ENCODE results near the gene RIN1.
"Not testable (repeated sequence)": the region's sequence is repeated elsewhere in the genome, so short reads cannot be mapped to it uniquely, and the experiment has no call there.

The RIN1 gene

DNA sequence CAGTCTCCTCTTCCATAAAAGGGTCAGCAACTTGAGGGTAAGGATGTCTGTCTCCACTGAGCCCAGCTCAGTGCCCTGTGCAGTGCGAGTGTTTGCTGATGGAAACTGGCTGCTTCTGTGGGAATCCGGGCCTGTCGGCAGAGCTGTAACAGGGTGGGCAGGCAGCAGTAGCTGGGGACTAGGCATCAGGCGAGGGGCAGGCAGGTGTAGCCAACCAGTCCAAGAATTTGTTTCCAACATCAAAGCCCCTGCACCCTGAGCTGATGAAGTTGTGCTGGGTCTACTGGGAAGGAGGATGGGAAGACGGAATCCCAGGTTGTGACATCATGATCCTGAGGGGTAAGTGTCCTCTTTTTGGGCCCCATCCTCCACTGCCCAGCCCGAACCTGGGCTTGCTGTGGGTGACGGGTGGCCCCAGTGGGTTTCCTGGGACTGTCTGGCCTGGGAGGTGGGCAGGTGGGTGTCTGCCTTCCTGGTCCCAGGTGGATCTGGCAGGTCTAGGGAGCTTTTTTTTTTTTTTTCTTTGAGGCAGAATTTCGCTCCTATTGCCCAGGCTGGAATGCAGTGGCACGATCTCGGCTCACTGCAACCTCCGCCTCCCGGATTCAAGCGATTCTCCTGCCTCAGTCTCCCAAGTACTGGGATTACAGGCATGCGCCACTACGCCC is 24.3 kb upstream of the RIN1 start:
- DNase-seq: no peak

- DNase-seq: no peak
Measured at GRCh38 chr11:66359662-66360087, 23.4 kb upstream of the RIN1 start.

GRCh38 chr11:66350560-66351235 is 14.5 kb upstream of the RIN1 start:
- DNase-seq: not testable (repeated sequence)

DNA sequence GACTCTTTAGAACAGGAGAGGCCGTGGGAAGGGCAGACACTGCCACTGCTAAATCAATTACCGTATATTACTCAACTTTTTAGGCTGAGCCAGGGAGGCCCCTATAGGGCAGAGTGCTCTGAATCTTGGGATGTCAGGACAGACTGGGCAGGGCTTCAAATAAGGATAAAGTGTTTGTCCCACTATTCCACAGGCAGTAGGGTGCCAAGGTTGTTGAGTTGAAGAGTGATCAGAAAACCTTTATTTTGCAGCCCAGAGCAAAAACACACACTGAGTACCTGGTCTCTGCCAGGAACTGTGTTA is 12.8 kb upstream of the RIN1 start:
- DNase-seq: no peak

- peak; percentile 63 for DNase-seq
Measured at GRCh38 chr11:66347425-66348276, 11.4 kb upstream of the RIN1 start, which contains the start of gene B4GAT1. Gene B4GAT1, minus strand, starts transcription at chr11:66347629. Its CDS starts 84 bp downstream, at chr11:66347545.

DNA sequence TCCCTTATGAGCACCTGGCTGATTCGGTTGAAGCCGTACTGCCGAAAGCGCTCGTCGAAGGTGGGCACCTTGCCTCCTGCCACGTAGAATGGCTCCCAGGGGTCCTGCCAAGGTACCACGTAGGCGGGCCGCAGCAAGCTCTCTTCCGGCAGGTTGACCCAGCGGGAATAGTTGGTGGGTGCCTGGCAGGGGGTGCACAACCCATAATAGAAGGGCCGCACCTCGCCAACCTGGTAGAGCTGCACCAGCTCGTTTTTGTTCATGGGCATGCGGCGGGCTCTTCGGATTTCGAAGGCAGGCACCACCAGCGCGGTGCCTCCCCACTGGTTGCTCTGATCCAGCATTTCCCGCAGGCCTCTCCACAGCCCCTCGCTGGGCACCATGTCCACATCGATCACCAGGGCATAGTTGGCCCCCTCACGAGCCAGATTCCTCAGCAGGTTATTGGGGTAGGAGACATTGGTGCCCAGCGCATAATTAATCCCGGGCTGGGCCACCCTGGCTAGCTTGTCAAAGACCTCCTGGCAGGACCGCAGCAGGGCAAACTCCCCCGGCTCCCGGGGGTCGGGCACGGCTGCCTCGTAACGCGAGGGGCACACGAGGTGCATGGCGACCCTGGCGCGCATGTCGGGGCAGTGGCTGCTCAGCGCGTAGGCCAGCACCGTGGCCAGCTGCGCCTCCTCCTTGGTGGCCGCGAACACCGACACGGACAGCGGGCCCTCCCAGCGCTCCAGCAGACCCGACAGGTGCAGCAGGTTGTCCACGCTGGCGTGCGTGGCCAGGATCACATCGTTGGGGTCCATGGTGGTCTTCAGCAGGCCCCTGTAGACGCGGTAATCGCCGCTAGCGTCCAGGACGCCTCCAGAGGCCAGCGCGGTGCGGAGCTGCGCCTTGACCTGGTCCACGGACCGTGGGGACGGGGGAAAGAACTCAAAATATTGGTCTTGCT is 10.5 kb upstream of the RIN1 start:
- no peak for DNase-seq

DNA sequence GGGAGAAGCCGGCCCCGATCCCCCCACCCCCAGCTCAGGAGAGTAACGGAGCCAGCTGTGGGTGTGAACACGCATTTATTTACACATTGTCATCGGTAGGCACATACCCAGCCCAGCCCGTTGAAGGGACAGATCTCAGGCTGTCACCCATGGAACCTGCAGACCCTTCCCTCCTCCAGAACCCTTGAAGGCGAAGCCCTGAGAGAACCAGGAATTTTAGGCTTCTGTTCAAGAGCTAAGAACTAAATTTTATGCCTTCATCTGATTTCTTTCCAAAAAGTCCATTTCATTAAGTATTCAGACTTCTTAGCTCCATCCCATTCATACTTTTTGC is 9.0 kb upstream of the RIN1 start:
- no peak for DNase-seq

- peak; percentile 98 for DNase-seq
Measured at GRCh38 chr11:66344550-66345315, 8.5 kb upstream of the RIN1 start, which contains the start of gene BRMS1. Gene BRMS1, minus strand, starts transcription at chr11:66345104. Its CDS starts 2,870 bp downstream, at chr11:66342234.

- DNase-seq: no peak
Measured at GRCh38 chr11:66343176-66343575, 6.9 kb upstream of the RIN1 start.

DNA sequence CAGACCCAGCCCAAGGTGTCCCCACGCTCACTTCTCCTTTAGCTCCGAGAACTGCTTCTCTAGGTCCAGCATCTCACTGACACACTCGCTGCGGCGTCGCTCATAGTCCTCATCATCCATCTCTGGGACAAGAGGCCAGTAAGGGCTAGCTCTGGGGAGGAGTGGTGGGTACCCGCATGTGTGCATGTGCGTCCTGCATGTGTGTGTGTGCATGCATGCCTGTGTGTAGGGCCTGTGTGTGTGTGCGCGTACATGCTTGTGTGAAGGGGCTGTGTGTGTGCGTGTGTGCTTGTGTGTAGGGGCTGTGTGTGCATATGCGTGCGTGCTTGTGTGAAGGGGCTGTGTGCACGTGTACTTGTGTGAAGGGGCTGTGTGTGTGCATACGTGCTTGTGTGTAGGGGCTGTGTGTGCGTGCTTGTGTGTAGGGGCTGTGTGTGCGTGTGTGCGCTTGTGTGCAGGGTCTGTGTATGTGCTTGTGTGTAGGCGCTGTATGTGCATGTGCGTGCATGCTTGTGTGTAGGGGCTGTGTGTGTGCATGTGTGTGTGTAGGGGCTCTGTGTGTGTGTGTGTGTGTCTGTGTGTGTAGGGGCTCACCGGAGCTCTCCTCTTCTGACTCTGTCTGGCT is 5.4 kb upstream of the RIN1 start:
- no peak for DNase-seq

DNA sequence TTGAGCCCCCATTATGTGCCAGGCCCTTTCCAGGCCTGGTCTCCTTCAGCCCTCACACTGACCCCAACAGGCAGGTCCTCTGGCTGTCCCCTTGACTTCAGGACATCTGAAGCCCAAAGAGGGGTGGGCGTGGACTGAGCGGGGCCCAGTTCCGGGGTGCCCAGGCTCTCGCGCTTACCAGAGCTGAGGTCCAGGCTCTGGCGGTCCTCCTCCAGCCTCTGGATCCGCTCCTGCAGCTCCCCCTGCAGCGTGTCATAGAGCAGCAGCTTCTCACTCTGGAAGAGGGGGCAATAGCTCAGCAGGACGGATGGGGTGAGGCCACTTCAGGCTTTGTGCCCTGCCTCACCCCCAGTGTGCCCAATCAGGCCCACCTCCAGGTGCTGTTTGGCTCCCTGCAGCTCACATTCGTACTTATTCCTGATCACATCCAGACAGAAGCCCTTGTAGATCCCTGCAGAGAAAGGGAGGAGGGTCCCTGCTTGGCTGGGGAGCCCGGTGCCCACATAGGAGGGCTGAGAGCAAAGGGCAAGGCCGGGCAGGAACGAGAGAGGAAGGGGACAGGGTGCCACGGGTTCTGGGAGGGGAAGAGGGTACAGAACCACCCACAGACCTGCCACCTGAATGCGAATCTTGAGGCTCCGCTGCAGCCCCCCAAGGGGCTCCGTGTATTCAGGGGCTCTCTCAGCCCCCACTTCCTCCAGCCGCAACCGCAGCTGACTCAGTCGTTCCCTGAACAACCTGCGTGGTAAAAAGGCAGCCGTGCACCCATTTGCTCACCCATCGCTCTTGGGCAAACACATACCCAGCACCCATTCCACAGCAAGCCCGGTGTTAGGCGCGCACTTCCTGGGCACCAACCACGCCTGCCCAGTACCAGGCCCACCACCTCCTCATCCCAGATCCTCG is 4.6 kb upstream of the RIN1 start:
- DNase-seq: no peak

DNA sequence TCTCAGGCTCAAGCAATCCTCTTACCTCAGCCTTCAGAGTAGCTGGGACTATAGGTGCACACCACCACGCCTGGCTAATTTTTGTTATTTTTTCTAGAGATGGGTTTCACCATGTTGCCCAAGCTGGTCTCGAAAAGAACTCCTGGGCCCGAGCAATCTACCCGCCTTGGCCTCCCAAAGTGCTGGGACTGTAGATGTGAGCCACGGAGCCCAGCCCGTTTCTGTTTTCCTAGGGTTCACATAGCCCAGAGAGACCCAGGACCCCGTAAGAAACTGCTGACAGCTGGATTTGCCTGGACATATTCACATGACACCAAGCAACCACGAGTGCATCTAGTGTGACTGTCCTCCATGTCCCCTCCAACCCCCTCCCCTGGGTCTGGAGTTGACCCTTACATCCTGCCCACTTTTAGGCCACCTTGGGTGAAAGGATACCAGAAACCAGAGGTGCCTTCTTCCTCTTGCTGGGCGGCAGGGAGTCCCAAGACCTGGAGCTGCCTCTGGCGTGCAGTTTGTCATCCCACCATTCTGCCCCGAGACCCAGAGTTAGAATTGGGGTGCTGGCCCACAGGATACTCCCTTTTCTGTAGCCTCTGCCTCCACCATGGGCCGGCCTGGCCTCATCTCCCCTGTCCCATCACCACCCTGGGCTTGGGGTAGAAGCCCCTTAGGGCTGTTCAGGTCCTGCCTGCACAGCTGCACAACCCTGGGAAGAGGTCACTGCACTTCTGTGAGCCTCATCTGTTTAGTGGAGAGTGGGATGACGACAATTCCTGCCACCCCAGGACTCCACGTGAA is 3.7 kb upstream of the RIN1 start:
- no peak for DNase-seq

DNA sequence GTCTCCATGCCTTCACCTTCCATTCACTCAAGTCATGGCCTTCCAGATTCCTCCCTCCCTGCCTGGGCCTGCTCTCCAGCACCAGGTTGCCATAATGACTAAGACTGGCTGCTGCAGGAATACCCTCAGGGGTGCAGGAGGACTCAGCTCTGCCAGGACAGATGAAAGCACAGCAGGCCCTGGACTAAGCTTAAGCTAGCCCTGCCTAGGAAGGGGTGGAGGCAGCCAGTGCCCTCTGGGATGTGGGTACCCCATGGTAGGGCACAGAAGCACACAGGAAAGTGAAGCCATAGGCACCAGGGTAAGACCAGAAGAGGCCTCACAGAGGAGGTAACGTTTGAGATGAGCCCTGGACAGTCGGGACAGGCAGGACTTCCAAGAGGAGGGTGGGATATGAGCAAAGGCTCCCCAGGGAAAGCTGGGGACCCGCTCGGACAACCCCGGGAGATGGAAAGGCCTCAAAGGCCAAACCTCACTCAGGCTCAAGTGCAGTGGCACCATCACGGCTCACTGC is 3.0 kb upstream of the RIN1 start:
- DNase-seq: no peak

DNA sequence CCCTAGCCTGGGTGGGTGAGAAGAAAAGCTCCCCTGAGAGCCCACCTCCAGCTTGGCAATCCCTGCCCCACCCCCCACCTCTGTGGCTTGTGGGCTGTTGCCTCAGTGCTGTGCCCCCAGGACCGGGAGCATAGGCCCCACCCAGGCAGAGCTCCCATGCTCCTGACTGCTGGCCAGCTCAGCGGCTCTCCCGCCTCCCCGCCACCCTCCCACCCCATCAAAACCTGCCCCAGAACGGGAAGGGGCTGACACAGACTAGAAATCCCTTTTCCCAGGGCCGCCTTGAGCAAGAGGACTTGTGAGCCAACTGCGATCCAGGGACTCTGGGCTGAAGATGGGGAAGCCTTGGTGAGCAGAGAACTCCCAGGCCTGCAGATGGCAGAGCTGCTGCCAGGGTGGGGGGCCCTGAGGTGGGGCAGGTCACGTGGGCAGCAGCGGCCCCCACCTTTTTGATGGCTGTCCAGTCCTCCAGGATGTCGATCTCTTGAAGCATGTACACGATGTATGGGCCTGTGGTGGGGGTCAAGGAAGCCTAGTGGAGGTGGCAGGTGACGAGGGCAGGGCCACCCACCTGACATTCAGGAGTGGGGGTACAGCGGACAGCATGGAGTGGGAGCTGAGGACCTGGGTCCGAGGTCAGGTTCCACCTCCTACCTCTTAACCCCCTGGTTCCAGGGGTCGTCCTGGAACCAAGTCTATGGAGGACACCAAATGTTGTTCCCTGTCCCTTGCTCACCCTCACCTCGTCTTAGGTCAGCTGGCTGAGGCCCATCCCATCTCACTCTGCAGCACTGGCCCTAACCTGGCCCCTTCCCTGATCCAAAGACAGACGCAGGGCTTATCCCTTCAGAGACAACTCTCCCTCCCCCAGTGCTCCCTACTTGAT is 2.3 kb upstream of the RIN1 start:
- DNase-seq: no peak

- DNase-seq: no peak
Measured at GRCh38 chr11:66337103-66337899, 1.1 kb upstream of the RIN1 start.

DNA sequence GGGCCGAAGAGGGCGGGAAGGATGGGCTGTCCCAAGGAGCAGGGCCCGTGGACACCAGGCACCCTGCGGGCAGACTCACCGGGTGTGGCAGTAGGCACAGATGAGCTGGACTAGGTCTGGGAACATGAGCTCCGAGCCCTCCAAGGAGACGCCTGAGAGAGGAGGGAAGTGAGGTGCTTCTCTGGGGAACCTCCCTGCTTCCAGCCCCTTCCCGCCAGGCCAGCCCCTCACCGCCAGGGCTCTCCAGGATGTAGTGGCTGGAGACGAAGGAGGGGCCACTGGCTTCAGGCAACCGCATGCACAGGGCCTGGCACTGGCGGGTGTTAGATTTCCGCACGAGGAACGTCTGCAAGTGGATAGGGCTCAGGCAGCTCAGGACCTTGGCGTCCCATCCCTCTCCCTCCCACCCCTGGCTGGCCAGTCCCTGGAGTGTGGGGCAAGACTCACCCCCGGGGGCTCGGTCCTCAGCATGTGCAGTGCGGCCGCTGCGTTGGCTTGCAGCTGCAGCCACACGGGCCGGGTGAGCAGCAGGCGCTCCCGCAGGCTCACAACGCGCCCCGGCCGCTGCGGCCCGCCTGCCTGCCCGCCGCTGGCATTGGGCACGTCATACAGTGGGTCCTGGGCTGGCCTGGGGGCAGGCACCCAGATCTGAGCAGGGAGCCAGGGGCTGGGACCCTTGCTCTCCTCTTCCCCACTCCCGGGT is 552 bp downstream of the RIN1 start:
- DNase-seq: no peak
